ENCODE results near the gene CSTPP1. TPM values are rescaled to one million over a fixed set of nuclear protein-coding genes. Genes with fewer than 3 reads are reported as not detected.
"Not testable (repeated sequence)": the region's sequence is repeated elsewhere in the genome, so short reads cannot be mapped to it uniquely, and the experiment has no call there.

Gene CSTPP1
- total RNA-seq, 2 experiments from 2014 or later, result 14.2 to 16.5 TPM

- H3K36me3 Mint-ChIP-seq, result no peaks in the 10 kb centered on the region
- H3K27ac Mint-ChIP-seq, result no peak overlapping the region
- H3K4me1 Mint-ChIP-seq, result peaks cover 11% of the 10 kb centered on the region
- peaks cover 22% of the 10 kb centered on the region for H3K27me3 Mint-ChIP-seq
- no peak overlapping the region for H3K4me3 Mint-ChIP-seq
- H3K9me3 Mint-ChIP-seq, result no peaks in the 10 kb centered on the region
- ATAC-seq (ENCODE audit: low read depth) (no peak), DNase-seq (no peak)
- POLR2A ChIA-PET, result no interaction called here
Observed at GRCh38 chr11:47182380-47182779, 245.8 kb downstream of the CSTPP1 start.

- no peak overlapping the region for H3K27ac Mint-ChIP-seq
- peaks cover 11% of the 10 kb centered on the region for H3K4me1 Mint-ChIP-seq
- no peak for ATAC-seq (ENCODE audit: low read depth)
- no peak for DNase-seq
- no peaks in the 10 kb centered on the region for H3K9me3 Mint-ChIP-seq
- H3K27me3 Mint-ChIP-seq, result peaks cover 31% of the 10 kb centered on the region
- H3K4me3 Mint-ChIP-seq, result no peak overlapping the region
- no peaks in the 10 kb centered on the region for H3K36me3 Mint-ChIP-seq
- POLR2A ChIA-PET, result no interaction called here
Observed at GRCh38 chr11:47183031-47183856, 246.7 kb downstream of the CSTPP1 start.

- Mint-ChIP-seq H3K9me3 (no peaks in the 10 kb centered on the region), H3K4me1 (peaks cover 11% of the 10 kb centered on the region), H3K4me3 (no peak overlapping the region), H3K27me3 (peaks cover 38% of the 10 kb centered on the region), H3K36me3 (no peaks in the 10 kb centered on the region), H3K27ac (no peak overlapping the region)
- DNase-seq, result no peak
- ATAC-seq (ENCODE audit: low read depth), result no peak
- POLR2A ChIA-PET, result interaction anchor here (2.2 kb wide), 1 partner anchor 31 kb away, joined by 12 read pairs; the partner anchor contains the start of gene DDB2
Observed at GRCh38 chr11:47183969-47184368, 247.4 kb downstream of the CSTPP1 start.

- DNase-seq (no peak), ATAC-seq (ENCODE audit: low read depth) (no peak)
- Mint-ChIP-seq H3K4me1 (peaks cover 10% of the 10 kb centered on the region), H3K4me3 (peak overlapping the region; percentile 10), H3K27ac (no peak overlapping the region), H3K9me3 (no peaks in the 10 kb centered on the region), H3K27me3 (peaks cover 46% of the 10 kb centered on the region), H3K36me3 (no peaks in the 10 kb centered on the region)
- POLR2A ChIA-PET, result interaction anchor here (1.1 to 2.2 kb wide), 2 partner anchors 30 to 63 kb away, joined by 3 to 12 read pairs; partner anchors contain the start of gene DDB2
Observed at GRCh38 chr11:47184711-47185304, 248.2 kb downstream of the CSTPP1 start.

- Mint-ChIP-seq H3K27me3 (peaks cover 51% of the 10 kb centered on the region), H3K36me3 (no peaks in the 10 kb centered on the region), H3K9me3 (no peaks in the 10 kb centered on the region), H3K4me3 (peak overlapping the region; percentile 42), H3K27ac (no peak overlapping the region), H3K4me1 (peaks cover 10% of the 10 kb centered on the region)
- DNase-seq (no peak), ATAC-seq (ENCODE audit: low read depth) (no peak)
- POLR2A ChIA-PET, result interaction anchor here (1.1 to 2.2 kb wide), 2 partner anchors 29 to 62 kb away, joined by 3 to 12 read pairs; partner anchors contain the start of gene DDB2
Observed at GRCh38 chr11:47185305-47186075, 248.9 kb downstream of the CSTPP1 start.

- peak; percentile 57 for ATAC-seq (ENCODE audit: low read depth)
- Mint-ChIP-seq H3K9me3 (no peaks in the 10 kb centered on the region), H3K36me3 (no peaks in the 10 kb centered on the region), H3K27me3 (peaks cover 54% of the 10 kb centered on the region), H3K4me1 (peaks cover 10% of the 10 kb centered on the region), H3K4me3 (peak within 1 kb of the TSS; percentile 77), H3K27ac (no peak within 1 kb of the TSS)
- POLR2A ChIA-PET, result interaction anchor here (1.0 to 2.2 kb wide), 5 partner anchors 8 to 63 kb away, joined by 3 to 19 read pairs (median 5); partner anchors contain the start of genes ACP2, ARFGAP2 and DDB2
- peak; percentile 61 for DNase-seq
Observed at GRCh38 chr11:47186076-47186699, 249.6 kb downstream of the CSTPP1 start, which contains the start of gene PACSIN3. Gene PACSIN3 (minus strand): TSS chr11:47186434. CDS start chr11:47182727, 3,707 bp downstream.

GRCh38 chr11:47186700-47187695 lies 250.4 kb downstream of the CSTPP1 start:
- Mint-ChIP-seq H3K4me1 (peaks cover 10% of the 10 kb centered on the region), H3K36me3 (no peaks in the 10 kb centered on the region), H3K27me3 (peaks cover 56% of the 10 kb centered on the region), H3K9me3 (no peaks in the 10 kb centered on the region), H3K27ac (no peak overlapping the region), H3K4me3 (peak overlapping the region; percentile 77)
- DNase-seq (peak; percentile 42), ATAC-seq (ENCODE audit: low read depth) (peak; percentile 52)
- POLR2A ChIA-PET, result interaction anchor here (0.5 to 1.8 kb wide), 9 partner anchors 8 to 572 kb away, joined by 3 to 19 read pairs (median 3); partner anchors contain the start of genes ACP2, ARFGAP2 and DDB2

GRCh38 chr11:47187723-47188122 lies 251.2 kb downstream of the CSTPP1 start:
- ATAC-seq (ENCODE audit: low read depth) (no peak), DNase-seq (no peak)
- no peak overlapping the region for H3K4me3 Mint-ChIP-seq
- no peaks in the 10 kb centered on the region for H3K9me3 Mint-ChIP-seq
- H3K4me1 Mint-ChIP-seq, result peaks cover 10% of the 10 kb centered on the region
- no peaks in the 10 kb centered on the region for H3K36me3 Mint-ChIP-seq
- POLR2A ChIA-PET, result interaction anchor here (0.5 to 2.1 kb wide), 6 partner anchors 11 to 571 kb away, joined by 3 to 19 read pairs (median 5); partner anchors contain the start of genes ACP2, ARFGAP2 and DDB2
- no peak overlapping the region for H3K27ac Mint-ChIP-seq
- peaks cover 56% of the 10 kb centered on the region for H3K27me3 Mint-ChIP-seq

GRCh38 chr11:47188259-47188658 lies 251.7 kb downstream of the CSTPP1 start:
- Mint-ChIP-seq H3K4me1 (peaks cover 10% of the 10 kb centered on the region), H3K36me3 (no peaks in the 10 kb centered on the region), H3K9me3 (no peaks in the 10 kb centered on the region), H3K4me3 (no peak overlapping the region), H3K27ac (no peak overlapping the region), H3K27me3 (peaks cover 58% of the 10 kb centered on the region)
- ATAC-seq (ENCODE audit: low read depth), result no peak
- no peak for DNase-seq
- POLR2A ChIA-PET, result interaction anchor here (2.1 kb wide), 1 partner anchor 26 kb away, joined by 8 read pairs; the partner anchor contains the start of gene DDB2

- POLR2A ChIA-PET, result interaction anchor here (0.8 to 2.1 kb wide), 2 partner anchors 25 to 76 kb away, joined by 5 to 8 read pairs; partner anchors contain the start of gene DDB2
Observed at GRCh38 chr11:47189100-47189834, 252.7 kb downstream of the CSTPP1 start.

GRCh38 chr11:47191137-47191536 lies 254.6 kb downstream of the CSTPP1 start:
- POLR2A ChIA-PET, result interaction anchor here (1.6 kb wide), 1 partner anchor 24 kb away, joined by 6 read pairs; the partner anchor contains the start of gene DDB2
- not testable (repeated sequence) for ATAC-seq (ENCODE audit: low read depth); H3K4me3 Mint-ChIP-seq; DNase-seq; H3K36me3 Mint-ChIP-seq; H3K4me1 Mint-ChIP-seq; H3K27ac Mint-ChIP-seq; H3K9me3 Mint-ChIP-seq
- peaks cover 47% of the 10 kb centered on the region for H3K27me3 Mint-ChIP-seq

More at GRCh38 chr11:47189100-47189834, 252.7 kb downstream of the CSTPP1 start:
- ATAC-seq (ENCODE audit: low read depth) (no peak), DNase-seq (no peak)
- peaks cover 55% of the 10 kb centered on the region for H3K27me3 Mint-ChIP-seq
- no peak overlapping the region for H3K4me3 Mint-ChIP-seq
- H3K9me3 Mint-ChIP-seq, result no peaks in the 10 kb centered on the region
- H3K4me1 Mint-ChIP-seq, result peaks cover 10% of the 10 kb centered on the region
- no peaks in the 10 kb centered on the region for H3K36me3 Mint-ChIP-seq
- no peak overlapping the region for H3K27ac Mint-ChIP-seq
